Fibroblast of pulmonary artery (primary cell): ENCODE measurements around the gene PITPNM2.
"Not testable (repeated sequence)": the region's sequence is repeated elsewhere in the genome, so short reads cannot be mapped to it uniquely, and the experiment has no call there.

Source experiments
- DNase-seq: peaks from one replicate; pipeline ENCODE4 v3.0.0-alpha.2; 2010; ENCODE audit warnings: low read depth
- H3K4me3 ChIP-seq: replicated peaks from 2 replicates; pipeline ENCODE4 v1.5.1; 2011; ENCODE audit warnings: low read depth, mild to moderate bottlenecking, control low read depth, low read length, moderate library complexity
- CTCF ChIP-seq: IDR thresholded peaks from 2 replicates; pipeline ENCODE4 v1.5.1; 2011; ENCODE audit warnings: mild to moderate bottlenecking, control low read depth, low read length, inconsistent platforms; ENCODE audit errors: missing control alignments

The PITPNM2 gene

GRCh38 chr12:123105211-123105826 is 45.6 kb downstream of the PITPNM2 start:
- H3K4me3 ChIP-seq, result no peak overlapping the region
- TF ChIP-seq CTCF, result no peak
- DNase-seq, result peak; percentile 24

- DNase-seq, result no peak
- no peak overlapping the region for H3K4me3 ChIP-seq
- no peak for TF ChIP-seq CTCF
These were observed 46.1 kb downstream of the PITPNM2 start for GRCh38 chr12:123104809-123105208.

DNA sequence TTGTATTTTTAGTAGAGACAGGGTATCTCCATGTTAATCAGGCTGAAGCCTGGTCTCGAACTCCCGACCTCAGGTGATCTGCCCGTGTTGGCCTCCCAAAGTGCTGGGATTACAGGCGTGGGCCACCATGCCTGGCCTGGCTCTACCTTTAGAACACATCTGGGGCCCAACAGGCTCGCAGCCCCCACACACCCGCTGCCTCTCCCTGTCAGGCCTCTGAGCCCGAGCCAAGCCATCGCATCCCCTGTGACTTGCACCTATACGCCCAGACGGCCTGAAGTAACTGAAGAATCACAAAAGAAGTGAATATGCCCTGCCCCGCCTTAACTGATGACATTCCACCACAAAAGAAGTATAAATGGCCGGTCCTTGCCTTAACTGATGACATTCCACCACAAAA is 46.8 kb downstream of the PITPNM2 start:
- not testable (repeated sequence) for DNase-seq, H3K4me3 ChIP-seq

- H3K4me3 ChIP-seq, result no peak overlapping the region
- no peak for DNase-seq
- no peak for TF ChIP-seq CTCF
These were observed 47.9 kb downstream of the PITPNM2 start for GRCh38 chr12:123102781-123103503.

DNA sequence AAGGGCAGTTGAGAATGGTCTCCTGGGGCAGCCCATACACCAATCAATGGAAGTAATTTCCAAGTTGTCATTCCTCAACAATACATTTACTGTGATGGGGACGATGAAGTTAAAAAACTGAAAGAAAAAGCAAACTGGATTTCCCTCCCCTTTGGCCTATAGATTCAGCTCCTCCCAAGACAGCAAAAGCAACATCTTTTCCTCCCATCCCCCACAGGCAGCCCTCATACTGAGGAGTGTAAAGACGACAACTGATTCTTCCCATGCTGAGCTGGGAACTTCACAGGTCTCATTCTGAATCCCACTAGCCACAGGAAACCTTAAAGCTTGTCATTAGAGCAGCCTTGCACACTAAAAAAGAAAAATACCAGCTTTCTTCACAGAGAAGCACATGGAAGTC is 48.5 kb downstream of the PITPNM2 start:
- DNase-seq, result no peak
- H3K4me3 ChIP-seq, result no peak overlapping the region
- TF ChIP-seq CTCF, result no peak

DNA sequence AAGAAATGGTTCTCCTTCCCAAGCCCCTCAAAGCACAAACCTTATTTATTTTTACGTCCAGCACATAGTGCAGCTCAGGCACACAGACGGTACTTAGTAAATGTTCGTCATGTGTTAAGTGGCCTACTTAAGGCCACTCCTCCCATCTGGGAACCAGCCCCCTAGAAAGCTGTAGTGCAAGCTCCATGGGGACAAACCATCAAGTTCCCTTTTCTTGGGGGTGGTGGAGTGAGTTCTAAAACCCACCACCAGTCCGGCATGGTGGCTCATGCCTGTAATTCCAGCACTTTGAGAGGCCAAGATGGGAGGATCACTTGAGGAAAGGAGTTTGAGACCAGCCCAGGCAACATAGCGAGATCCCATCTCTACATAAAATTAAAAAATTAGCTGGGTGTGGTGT is 49.4 kb downstream of the PITPNM2 start:
- no peak overlapping the region for H3K4me3 ChIP-seq
- TF ChIP-seq CTCF, result no peak
- no peak for DNase-seq
